HT-29 (cell line): ENCODE results near the gene AFAP1. TPM values are rescaled to one million over a fixed set of nuclear protein-coding genes. Genes with fewer than 3 reads are reported as not detected.
A peak's percentile ranks its signal among the peaks of the same experiment; 100 is the strongest.

Experiments used
- DNase-seq: peaks from one replicate; pipeline ENCODE4 v3.0.0-alpha.2; 2015; ENCODE audit warnings: low spot score
- total RNA-seq: library from RNA; depleted of rRNA; stranded (reverse); fragments of >200 nt; shearing (Covaris generic); gene quantifications from 2 replicates; pipeline ENCODE4 v1.2.3, GENCODE V29; 2014

AFAP1 gene
- total RNA-seq, 1 experiment from 2014 or later: 2.9 TPM

- DNase-seq: no peak
Measured at GRCh38 chr4:7968262-7968896, 28.7 kb upstream of the AFAP1 start.

GRCh38 chr4:7967501-7968261 lies 28.0 kb upstream of the AFAP1 start:
- DNase-seq: peak; percentile 30

DNA sequence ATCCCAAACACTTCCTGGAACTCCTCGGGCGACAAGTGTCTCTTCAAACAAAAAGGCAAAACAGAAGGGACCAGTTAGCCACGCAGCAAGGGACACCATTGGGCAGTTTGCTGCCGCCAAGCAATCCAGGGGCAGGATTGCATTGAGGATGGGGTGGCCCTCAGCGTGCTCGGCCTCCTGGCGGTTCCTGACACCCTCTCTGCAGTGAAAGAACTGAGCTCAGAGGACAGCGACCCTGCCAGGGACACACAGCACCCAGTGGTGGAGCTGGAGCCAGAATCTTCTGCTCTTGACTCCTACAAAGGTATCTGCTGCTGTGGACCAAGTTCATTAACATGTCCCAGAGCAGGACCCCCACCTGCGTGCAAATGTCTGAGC lies 27.4 kb upstream of the AFAP1 start:
- no peak for DNase-seq

DNA sequence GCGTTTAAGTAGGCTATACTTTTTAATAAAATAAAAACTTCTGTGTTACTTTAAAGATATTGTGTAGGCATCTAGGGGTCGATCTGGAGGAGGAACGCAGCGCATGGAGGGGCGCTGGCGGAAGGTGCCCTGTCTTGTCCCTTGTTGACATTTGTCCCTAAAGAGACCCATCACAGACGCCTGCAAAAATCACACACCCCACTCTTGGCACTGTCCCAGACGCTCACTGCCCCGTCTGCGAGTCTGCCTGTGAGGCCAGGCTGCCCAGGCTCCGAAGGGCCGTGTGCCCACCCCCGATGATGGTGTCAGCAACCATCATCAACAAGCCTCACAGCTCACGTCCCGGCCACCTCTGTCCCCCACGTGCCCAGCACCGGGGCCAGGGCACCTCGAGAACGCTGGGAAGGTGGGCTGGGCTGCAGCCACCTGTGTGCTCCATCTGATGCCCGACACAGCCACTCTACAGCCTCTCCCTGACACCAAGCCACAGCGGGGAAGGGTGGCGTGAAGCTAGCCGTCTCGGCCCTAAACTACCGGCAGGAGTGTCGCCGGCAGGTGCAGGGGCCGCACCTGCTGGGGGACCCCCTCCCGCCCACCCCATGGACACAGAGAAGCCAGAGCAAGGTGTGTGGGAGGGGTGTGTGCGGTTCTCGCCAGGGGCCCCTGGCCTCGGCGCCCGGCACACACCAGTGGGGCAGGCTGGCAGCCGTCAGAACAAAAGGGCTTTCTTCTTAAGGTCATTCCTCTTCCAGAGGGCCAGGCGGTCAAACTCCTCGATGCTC lies 26.8 kb upstream of the AFAP1 start:
- DNase-seq: no peak

GRCh38 chr4:7964890-7965662 lies 25.4 kb upstream of the AFAP1 start:
- no peak for DNase-seq

DNA sequence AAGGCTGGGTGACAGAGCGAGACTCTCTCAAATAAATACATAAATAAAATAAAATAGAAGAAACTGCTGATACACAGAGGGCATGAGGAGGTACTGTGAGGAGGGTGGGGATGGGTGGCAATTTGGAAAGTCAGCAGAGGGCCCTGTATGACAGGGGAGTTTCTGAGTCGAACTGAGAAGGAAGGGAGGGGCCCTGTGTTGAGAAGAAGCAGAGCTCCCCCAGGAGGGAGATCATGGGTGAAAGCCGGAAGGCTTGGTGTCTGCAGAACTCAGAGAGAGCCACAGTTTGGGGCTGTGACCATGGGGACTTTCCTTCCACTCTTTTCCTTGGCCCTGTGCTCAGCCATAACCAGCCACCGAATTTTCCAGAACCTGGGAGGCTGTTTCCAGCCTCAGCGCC lies 24.8 kb upstream of the AFAP1 start:
- no peak for DNase-seq

DNA sequence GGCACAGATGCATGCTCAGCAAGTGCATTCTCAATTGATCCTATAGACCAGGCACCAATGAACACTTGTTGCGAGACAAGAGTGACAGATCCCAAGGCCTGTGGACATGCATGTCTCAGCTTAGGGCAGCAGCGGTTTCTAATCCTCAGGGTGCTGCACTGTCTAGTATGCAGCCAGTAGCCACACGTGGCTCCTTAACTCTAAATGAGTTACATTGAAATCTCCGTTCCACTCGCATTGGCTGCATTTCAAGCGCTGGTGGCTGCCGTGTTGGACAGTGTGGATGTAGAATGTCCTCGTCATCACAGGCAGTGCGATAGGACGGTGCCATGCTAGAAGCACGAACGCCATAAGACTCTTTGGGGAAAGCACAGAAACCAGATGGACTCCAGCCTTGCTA lies 24.0 kb upstream of the AFAP1 start:
- DNase-seq: no peak

DNA sequence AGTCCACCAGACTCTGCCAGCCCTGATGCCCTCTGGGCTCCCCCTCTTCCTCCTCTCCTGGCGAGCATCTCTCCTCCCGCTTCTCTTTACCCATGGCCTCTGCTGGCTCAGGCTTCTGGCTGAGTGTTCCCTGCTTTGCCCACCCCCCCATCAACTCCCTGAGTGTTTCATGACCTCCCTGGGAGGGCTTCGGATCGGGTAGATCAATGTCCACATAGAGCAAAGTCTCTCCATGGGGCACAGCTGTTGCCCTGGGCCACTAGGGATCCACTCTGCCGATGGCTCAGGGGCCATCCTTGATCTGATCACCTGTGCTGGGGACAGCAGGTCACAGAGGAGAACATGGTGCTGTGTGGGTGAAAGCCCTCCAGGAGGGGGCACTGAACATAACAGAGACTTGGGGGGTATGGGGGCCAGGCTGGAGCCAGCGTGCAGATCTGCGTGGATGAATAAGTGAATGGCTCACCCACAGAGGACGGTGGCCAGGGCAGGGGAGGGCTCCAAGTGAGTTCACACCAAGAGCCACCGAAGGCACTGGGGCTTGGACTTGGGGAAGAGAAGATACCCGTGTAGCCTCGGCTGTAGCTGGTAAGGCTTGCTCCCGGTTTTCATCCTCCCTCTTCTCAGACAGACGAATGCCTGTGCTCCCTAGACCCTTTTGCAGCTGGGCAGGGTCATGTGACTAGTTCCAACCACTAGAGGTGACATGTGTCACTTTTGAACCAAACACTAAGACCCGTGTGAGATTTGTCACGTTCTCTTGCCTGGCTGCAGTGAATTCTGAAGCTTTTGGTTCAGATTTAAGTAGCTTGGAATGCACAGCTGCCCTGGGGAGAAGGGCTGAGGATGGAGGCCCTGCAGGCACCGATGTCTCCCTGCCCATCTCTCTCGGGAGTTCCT lies 23.2 kb upstream of the AFAP1 start:
- no peak for DNase-seq

DNA sequence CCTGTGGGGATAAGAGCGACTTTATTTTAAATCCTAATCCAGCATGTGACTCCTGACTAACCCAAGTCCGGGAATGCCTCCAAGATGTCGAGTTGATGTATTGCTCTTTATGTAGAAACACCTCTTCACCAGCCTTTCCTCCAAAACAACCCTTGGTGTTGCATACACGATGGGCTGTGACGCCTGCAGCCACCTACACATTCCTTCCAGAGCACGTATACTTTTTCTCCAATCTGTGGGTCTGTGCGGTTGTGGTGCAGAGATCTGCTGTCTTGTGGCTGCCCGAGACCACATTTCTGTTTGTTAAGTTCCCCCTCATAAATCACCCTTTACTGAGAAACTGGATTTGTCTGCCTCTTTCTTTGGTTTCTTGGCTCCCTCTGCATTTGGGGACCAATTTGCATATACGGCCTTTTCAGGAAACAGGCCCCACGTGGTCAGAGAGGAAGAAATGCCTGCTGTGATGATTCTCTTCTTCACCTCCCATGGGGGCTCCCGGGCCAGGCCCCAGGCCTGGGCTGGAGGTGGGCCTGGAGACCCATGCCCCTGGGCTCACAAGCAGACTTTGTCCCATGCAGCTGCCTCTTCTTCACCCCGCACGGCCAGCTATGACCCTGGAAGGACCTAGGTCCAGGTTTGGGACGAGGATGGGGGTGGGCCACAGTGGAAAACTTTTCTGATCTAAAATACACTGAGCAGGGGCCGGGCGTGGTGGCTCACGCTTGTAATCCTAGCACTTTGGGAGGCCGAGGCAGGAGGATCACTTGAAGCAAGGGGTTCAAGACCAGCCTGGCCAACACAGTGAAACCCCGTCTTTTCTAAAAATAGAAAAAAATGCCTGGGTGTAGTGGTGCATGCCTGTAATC lies 21.4 kb upstream of the AFAP1 start:
- no peak for DNase-seq

GRCh38 chr4:7960017-7960789 lies 20.5 kb upstream of the AFAP1 start:
- DNase-seq: no peak

DNA sequence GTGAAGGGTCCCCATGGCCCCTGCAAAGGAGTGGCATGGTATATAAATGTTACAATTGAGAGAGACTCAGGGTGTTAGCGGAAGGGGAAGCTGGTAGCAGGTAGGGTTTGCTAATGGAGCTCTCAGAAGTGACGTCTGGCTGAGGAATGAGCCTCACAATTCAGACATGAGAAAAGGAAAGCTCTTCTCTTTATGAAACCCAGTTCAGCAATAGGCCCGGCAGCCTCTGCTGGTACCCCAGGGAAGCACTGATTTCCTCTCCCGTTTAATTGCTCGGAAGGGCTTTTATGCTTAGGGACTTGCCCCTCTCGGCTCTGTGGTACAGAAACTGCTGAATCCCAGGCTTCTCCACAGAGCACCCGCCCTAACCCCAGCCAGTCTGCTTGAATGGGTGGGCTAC lies 19.4 kb upstream of the AFAP1 start:
- DNase-seq: no peak

DNA sequence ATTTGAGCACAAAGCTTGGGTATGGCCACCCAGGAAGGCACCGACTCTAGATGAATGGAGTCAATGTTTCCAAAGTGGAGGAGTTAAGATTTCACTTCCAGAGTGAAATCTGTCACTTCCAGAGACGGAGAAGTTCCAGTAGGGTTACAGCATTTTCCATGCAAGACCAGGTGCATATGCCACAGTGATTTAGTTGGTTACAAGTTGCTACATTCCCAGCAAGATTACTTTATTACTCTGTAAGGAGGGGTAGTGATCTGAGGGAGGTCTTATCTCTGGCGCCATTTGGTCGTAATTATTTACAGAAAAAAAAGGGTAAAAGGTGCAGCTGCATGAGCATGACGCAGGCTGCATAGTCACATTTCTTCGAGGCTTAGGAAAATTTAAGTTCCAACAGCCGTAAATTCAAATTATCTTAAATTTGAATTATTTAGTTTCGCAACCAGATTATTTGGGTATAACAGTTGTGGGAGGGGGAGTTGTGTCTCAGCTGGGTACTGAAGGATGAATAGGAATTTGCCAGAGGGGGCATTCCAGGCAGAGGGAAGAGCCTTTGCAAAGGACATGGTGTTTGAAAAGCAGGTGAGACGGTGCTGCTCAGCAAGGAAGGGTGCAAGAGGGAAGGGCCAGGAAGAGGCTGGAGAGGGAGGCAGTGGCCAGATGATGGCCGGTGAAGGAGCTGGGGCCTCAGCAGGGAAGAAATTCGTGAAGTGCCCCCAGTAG lies 17.4 kb upstream of the AFAP1 start:
- DNase-seq: no peak

DNA sequence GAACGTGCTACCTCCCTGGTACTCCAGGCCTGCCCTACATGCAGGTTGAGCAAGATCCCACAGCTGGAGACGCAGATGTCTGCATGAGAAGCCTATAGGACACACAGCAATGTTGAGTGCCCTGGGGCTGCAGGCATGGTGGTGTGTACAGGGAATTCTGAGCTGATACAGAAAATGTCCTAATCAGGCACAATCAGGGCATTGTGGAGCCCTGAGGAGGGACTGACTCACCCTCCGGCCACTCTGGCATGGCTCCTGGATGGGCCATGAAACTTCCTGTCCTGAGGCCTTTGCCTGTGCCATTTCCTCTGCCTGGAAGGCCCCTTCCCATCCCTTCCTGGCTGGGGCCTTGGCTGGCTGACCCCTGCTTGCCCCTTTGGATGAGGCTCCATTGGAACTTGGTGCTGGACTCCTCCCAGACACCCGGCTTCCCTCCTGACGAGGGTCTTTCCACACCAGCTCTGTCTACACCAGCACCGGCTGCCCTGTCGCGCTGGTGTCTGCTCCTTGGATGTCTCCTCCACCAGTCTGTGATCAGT lies 16.7 kb upstream of the AFAP1 start:
- DNase-seq: no peak

DNA sequence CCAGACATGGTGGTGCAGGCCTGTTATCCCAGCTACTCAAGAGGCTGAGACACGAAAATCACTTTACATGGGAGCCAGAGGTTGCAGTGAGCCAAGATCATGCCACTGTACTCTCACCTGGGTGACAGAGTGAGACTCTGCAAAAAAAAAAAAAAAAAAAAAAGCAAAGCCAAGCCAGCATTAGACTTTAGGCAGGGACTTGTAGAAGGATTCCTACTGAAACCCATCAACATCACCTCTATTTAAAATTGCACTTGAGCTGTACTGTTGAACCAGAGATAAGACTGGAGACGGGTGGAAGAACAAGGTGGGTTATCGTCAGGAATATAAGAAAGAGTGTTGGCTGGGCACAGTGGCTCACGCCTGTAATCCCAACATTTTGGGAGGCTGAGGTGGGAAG lies 15.7 kb upstream of the AFAP1 start:
- no peak for DNase-seq

DNA sequence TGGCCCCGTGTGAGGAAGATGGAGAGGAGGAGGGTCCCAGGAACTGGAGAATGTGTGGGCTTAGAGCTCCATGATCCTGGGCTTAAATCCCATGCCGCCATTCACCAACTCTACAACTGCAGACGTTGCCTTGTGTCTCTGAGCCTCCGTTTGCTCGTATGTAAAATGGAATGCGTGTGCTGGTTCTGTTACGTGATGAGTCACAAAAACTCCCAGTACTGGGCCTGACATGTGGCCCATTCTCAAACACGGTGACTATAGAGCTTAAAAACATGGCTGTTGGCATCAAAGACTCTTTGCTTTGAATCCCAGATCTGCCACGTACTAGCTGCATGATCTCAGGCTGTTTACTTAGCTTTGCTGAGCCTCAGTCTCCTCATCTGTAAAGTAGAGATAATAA lies 13.0 kb upstream of the AFAP1 start:
- no peak for DNase-seq

GRCh38 chr4:7950301-7951092 lies 10.8 kb upstream of the AFAP1 start:
- DNase-seq: no peak

GRCh38 chr4:7949759-7950158 lies 10.1 kb upstream of the AFAP1 start:
- no peak for DNase-seq
